HepG2 (cell line): ENCODE measurements around the gene PSMA4. TPM values are rescaled to one million over a fixed set of nuclear protein-coding genes. Genes with fewer than 3 reads are reported as not detected.

Source experiments
- ATAC-seq: fragments of 200-7000 bp; cut with Tn5 transposase; 3 replicates; pipeline ENCODE4 v1.9.1; 2020; ENCODE audit warnings: mild to moderate bottlenecking, moderate library complexity
- BruUV-seq: library from RNA; stranded (reverse); fragments of 400-500 nt; replicated peaks from 2 replicates; lab custom pipeline; 2021; lab: Mats Ljungman, UMichigan
- CTCF ChIA-PET: fragments of 300-600 bp; formaldehyde crosslinking; extraction: SDS; loops from one replicate; lab custom pipeline; 2021; ENCODE audit warnings: low total read pairs, inconsistent platforms, low intra/inter-chr PET ratio; lab: Yijun Ruan, JAX
- POLR2A ChIA-PET: fragments of 350-600 bp; sonication (Branson Sonifier 250); formaldehyde crosslinking; loops from one replicate; lab custom pipeline; 2020; ENCODE audit warnings: antibody characterized with exemption, inconsistent platforms; lab: Yijun Ruan, JAX
- DNase-seq: peaks from one replicate; pipeline ENCODE4 v3.0.0-alpha.2; 2015; ENCODE audit warnings: low spot score
- FAIRE-seq: peaks from 3 replicates; lab custom pipeline; 2011; peaks lifted over from hg19 to GRCh38; lab: Jason Lieb, UNC
- H2AFZ ChIP-seq: one replicate; pipeline ENCODE4 v1.6.1; 2011; ENCODE audit warnings: low read length, inconsistent platforms
- H3K27ac ChIP-seq: fragments of 300-600 bp; 3 replicates; pipeline ENCODE4 v1.8.0; 2011; ENCODE audit warnings: mixed run types, mild to moderate bottlenecking, mixed read lengths, low read length, inconsistent platforms; ENCODE audit not compliant: insufficient read depth; ENCODE audit errors: extremely low read length
- H3K27me3 ChIP-seq, 2 experiments: fragments of 200-600 bp in 1 of 2; 2 replicates in 1 of 2; 3 replicates in 1 of 2; pipeline versions ENCODE4 v1.6.0 to v1.8.0; 2011; ENCODE audit warnings: low read length in 2 of 2, mild to moderate bottlenecking in 2 of 2, moderate library complexity in 2 of 2, inconsistent platforms in 1 of 2; ENCODE audit not compliant: insufficient read depth in 2 of 2, control insufficient read depth in 1 of 2
- H3K36me3 ChIP-seq, 2 experiments: fragments of 200-600 bp in 1 of 2; replicated peaks in 1 of 2; 2 replicates in 1 of 2; 3 replicates in 1 of 2; pipeline versions ENCODE4 v1.5.1 to v1.8.0; 2011; ENCODE audit warnings: low read length in 2 of 2, inconsistent platforms in 1 of 2; ENCODE audit not compliant: insufficient read depth in 2 of 2, control insufficient read depth in 1 of 2
- H3K4me1 ChIP-seq: 2 replicates; pipeline ENCODE4 v1.5.1; 2012; ENCODE audit warnings: low read length, inconsistent platforms; ENCODE audit not compliant: insufficient read depth
- H3K4me2 ChIP-seq: 2 replicates; pipeline ENCODE4 v1.6.0; 2011; ENCODE audit warnings: low read depth, low read length, inconsistent platforms
- H3K4me3 ChIP-seq, 3 experiments: fragments of 200-600 bp in 1 of 3; sonication (generic), shearing (Covaris generic) in 1 of 3; replicated peaks in 1 of 3; 2 replicates each; pipeline ENCODE4 v1.5.1; 2011 to 2016; ENCODE audit warnings: low read length in 3 of 3, inconsistent platforms in 2 of 3, low read depth in 2 of 3, mild to moderate bottlenecking in 2 of 3, control low read depth in 1 of 3, mixed read lengths in 1 of 3; ENCODE audit not compliant: insufficient read depth in 1 of 3
- H3K79me2 ChIP-seq: one replicate; pipeline ENCODE4 v1.6.1; 2011; ENCODE audit warnings: low read length, inconsistent platforms; ENCODE audit not compliant: insufficient read depth
- H3K9ac ChIP-seq: 2 replicates; pipeline ENCODE4 v1.6.0; 2011; ENCODE audit warnings: mild to moderate bottlenecking, low read depth, low read length, inconsistent platforms; ENCODE audit not compliant: insufficient read depth
- H3K9me3 ChIP-seq: 2 replicates; pipeline ENCODE4 v1.5.1; 2012; ENCODE audit warnings: mild to moderate bottlenecking, low read length
- H4K20me1 ChIP-seq: 2 replicates; pipeline ENCODE4 v1.6.0; 2011; ENCODE audit warnings: inconsistent platforms, mild to moderate bottlenecking, low read length, moderate library complexity; ENCODE audit not compliant: insufficient read depth
- ERF ChIP-seq: IDR thresholded peaks from 2 replicates; pipeline ENCODE4 v1.6.1; 2018; ENCODE audit warnings: missing biosample characterization, missing genetic modification reagents
- ETV5 ChIP-seq: IDR thresholded peaks from 2 replicates; pipeline ENCODE4 v1.6.1; 2018; ENCODE audit warnings: missing biosample characterization, missing genetic modification reagents, inconsistent platforms, borderline replicate concordance
- MBD4 ChIP-seq: IDR thresholded peaks from 2 replicates; pipeline ENCODE4 v1.6.1; 2012; ENCODE audit warnings: low read length, inconsistent platforms, borderline replicate concordance
- MXD4 ChIP-seq: IDR thresholded peaks from 2 replicates; pipeline ENCODE4 v1.6.1; 2016; ENCODE audit warnings: mild to moderate bottlenecking, missing biosample characterization, missing genetic modification reagents
- NR2F1 ChIP-seq, 2 experiments: fragments of 450-650 bp in 1 of 2; formaldehyde crosslinking in 1 of 2; IDR thresholded peaks; 2 replicates each; pipeline versions ENCODE4 v1.5.0 to v1.6.1; 2016 to 2020; ENCODE audit warnings: mild to moderate bottlenecking in 1 of 2, missing compliant biosample characterization in 1 of 2, missing genetic modification reagents in 1 of 2, moderate library complexity in 1 of 2
- RCOR2 ChIP-seq: IDR thresholded peaks from 2 replicates; pipeline ENCODE4 v1.6.1; 2016; ENCODE audit warnings: missing biosample characterization, missing genetic modification reagents
- ZNF256 ChIP-seq: sonication (generic); formaldehyde crosslinking; conservative IDR thresholded peaks from 2 replicates; pipeline ENCODE4 v1.4.0; 2020; ENCODE audit warnings: missing genetic modification reagents
- ZNF709 ChIP-seq: sonication (generic); formaldehyde crosslinking; IDR thresholded peaks from 2 replicates; pipeline ENCODE4 v1.5.0; 2020; ENCODE audit warnings: mild to moderate bottlenecking, missing genetic modification reagents
- ZSCAN25 ChIP-seq: sonication (generic); formaldehyde crosslinking; IDR thresholded peaks from 2 replicates; pipeline ENCODE4 v1.8.0; 2022; ENCODE audit warnings: mild to moderate bottlenecking, missing genetic modification reagents
- WGBS: methylation state at CpG from one replicate; pipeline ENCODE4 v1.1.6; 2017; ENCODE audit warnings: low lambda C conversion rate; 5-methylcytosine and 5-hydroxymethylcytosine counted together
- in situ Hi-C: cut with HindIII; loops from 2 replicates; pipeline ENCODE4 v1.10.0; 2017; ENCODE audit warnings: low pct_unique_long_range_greater_than_20kb; ENCODE audit not compliant: extremely low pct_ligation_motif_present
- intact Hi-C: fragments of 100-400 bp; cut with micrococcal nuclease; formaldehyde crosslinking; loops from one replicate; pipeline ENCODE4 v1.10.0; 2022; ENCODE audit not compliant: unreplicated experiment
- polyA plus RNA-seq, 8 experiments: library from polyadenylated mRNA; depleted of rRNA in 3 of 8; stranded (reverse) in 7 of 8; unstranded in 1 of 8; fragments of >200 nt; fragmentation: Illumina TruSeq in 4 of 8; extraction: Trizol in 4 of 8; gene quantifications; 2 replicates each; pipeline versions ENCODE4 v1.2.1 to v1.2.3, GENCODE V29; 2011 to 2016; ENCODE audit warnings: low read depth in 4 of 8, missing spikeins in 1 of 8, mixed read lengths in 1 of 8; ENCODE audit not compliant: insufficient read depth in 1 of 8
- total RNA-seq, 5 experiments: library from RNA; depleted of rRNA; stranded (reverse); fragments of >200 nt; fragmentation: Illumina TruSeq; extraction: Trizol; gene quantifications; 2 replicates each; pipeline ENCODE4 v1.2.3, GENCODE V29; 2016; ENCODE audit warnings: low read depth in 1 of 5
- TF ChIP-seq, protein P1 (sequence below): sonication (generic); formaldehyde crosslinking; IDR thresholded peaks from 2 replicates; pipeline ENCODE4 v1.5.0; 2020; ENCODE audit warnings: missing genetic modification reagents, mild to moderate bottlenecking, borderline replicate concordance
- TF ChIP-seq, protein P2 (sequence below): sonication (generic); formaldehyde crosslinking; IDR thresholded peaks from 2 replicates; pipeline ENCODE4 v1.5.0; 2020; ENCODE audit warnings: mild to moderate bottlenecking, missing genetic modification reagents, moderate library complexity

The PSMA4 gene
- total and polyA plus RNA-seq, 2 of the 13 experiments (the other 11 are each of a cell fraction or from before 2014, with no cell fraction given): 202 to 404 TPM

DNA sequence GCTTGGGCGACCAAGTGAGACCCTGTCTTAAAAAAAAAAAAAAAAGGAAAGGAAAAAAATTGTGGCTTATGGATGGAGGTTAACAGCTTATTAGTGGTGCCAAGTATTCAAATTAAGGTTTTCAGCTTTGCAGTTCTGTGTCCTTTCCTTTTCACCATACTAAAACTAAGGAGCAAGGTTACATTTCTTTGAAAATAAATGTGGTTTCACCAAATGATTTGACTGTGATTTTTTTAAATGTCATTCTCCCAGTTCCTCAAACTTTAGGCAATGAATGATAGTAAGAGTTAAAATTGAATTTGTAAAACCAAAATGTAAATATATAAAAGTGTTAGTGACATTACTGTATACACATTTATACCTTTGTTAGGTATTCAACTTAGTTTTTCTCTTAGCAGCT, 34.7 kb downstream of the PSMA4 start:
- H3K36me3 ChIP-seq: no peaks in the 10 kb centered on the region
- ChIA-PET CTCF (no interaction called here), POLR2A (interaction anchor here (1.4 kb wide), 1 partner anchor 10 kb away, joined by 3 read pairs; the partner anchor contains the start of gene CHRNA5)
- H3K4me2 ChIP-seq: no peak overlapping the region
- no peak overlapping the region for H2AFZ ChIP-seq
- no peaks in the 10 kb centered on the region for H4K20me1 ChIP-seq
- no peaks in the 10 kb centered on the region for H3K27me3 ChIP-seq
- no peak overlapping the region for H3K9ac ChIP-seq
- H3K4me1 ChIP-seq: no peaks in the 10 kb centered on the region
- no peak overlapping the region for H3K4me3 ChIP-seq
- no peaks in the 10 kb centered on the region for H3K79me2 ChIP-seq
- FAIRE-seq (no peak), ATAC-seq (no peak), DNase-seq (no peak)
- WGBS: 97% methylated on average over 1 of the region's 1 CpG
- TF ChIP-seq MXD4 (CRISPR knock-in tag): no peak
- no peak for TF ChIP-seq ERF
- no peak for TF ChIP-seq ZSCAN25 (CRISPR knock-in tag)
- no peak for TF ChIP-seq MBD4
- no peak for TF ChIP-seq NR2F1 (CRISPR knock-in tag; IDR thresholded peaks at IDR 0.05)
- no peak for TF ChIP-seq ZNF256 (CRISPR knock-in tag)
- TF ChIP-seq ZNF709 (CRISPR knock-in tag): no peak
- TF ChIP-seq, protein P1, sequence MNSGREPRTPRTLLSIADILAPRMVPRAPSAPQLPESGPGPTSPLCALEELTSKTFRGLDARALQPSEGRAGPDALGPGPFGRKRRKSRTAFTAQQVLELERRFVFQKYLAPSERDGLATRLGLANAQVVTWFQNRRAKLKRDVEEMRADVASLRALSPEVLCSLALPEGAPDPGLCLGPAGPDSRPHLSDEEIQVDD (CRISPR knock-in tag): no peak
- TF ChIP-seq RCOR2: no peak
- TF ChIP-seq ETV5: no peak
- TF ChIP-seq, protein P2, sequence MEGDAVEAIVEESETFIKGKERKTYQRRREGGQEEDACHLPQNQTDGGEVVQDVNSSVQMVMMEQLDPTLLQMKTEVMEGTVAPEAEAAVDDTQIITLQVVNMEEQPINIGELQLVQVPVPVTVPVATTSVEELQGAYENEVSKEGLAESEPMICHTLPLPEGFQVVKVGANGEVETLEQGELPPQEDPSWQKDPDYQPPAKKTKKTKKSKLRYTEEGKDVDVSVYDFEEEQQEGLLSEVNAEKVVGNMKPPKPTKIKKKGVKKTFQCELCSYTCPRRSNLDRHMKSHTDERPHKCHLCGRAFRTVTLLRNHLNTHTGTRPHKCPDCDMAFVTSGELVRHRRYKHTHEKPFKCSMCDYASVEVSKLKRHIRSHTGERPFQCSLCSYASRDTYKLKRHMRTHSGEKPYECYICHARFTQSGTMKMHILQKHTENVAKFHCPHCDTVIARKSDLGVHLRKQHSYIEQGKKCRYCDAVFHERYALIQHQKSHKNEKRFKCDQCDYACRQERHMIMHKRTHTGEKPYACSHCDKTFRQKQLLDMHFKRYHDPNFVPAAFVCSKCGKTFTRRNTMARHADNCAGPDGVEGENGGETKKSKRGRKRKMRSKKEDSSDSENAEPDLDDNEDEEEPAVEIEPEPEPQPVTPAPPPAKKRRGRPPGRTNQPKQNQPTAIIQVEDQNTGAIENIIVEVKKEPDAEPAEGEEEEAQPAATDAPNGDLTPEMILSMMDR (CRISPR knock-in tag): no peak
- intact Hi-C loops (no loop called here), in situ Hi-C loops (no loop called here)
- H3K9me3 ChIP-seq: no peaks in the 10 kb centered on the region
- H3K27ac ChIP-seq: no peak overlapping the region
- no TSS peak for BruUV-seq
